GM12873 (cell line): ENCODE data around the gene MAGI2.

Source experiments
- TF ChIP-seq, protein P1 (sequence below): IDR thresholded peaks from 2 replicates; pipeline ENCODE4 v1.5.1; 2012; ENCODE audit warnings: low read depth, mild to moderate bottlenecking, moderate library complexity, low read length, control low read depth; ENCODE audit not compliant: insufficient read depth; ENCODE audit errors: missing control alignments

Gene MAGI2

DNA sequence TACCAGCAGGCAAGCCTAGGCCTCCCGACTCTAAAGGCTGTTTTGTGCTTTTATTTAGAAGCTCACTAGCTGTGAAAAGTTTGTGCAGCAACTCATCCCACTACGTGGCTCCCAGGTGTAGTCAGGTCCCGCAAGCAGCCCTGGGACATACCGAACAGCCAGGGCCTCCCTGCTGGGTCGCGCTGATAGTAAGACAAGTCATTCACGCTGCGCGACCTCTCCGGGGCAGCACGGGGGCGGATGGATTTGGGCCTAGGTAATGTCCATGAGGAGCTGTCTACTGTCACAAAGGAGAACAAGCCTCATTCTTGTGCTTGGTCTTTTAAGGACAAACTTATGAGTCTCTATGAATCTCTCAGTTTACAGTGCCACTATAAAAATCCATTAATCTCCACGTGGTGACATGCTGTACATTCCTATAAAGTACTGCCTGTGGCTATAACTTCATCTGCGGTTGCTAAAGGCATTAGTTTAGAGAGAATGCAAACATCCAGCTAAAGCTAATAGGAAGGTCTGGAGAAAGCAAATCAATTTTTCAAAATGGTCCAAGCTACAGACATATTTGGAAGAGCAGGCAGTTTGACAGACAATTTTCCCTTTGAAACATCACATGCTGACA, 1108.1 kb downstream of the MAGI2 start:
- TF ChIP-seq, protein P1, sequence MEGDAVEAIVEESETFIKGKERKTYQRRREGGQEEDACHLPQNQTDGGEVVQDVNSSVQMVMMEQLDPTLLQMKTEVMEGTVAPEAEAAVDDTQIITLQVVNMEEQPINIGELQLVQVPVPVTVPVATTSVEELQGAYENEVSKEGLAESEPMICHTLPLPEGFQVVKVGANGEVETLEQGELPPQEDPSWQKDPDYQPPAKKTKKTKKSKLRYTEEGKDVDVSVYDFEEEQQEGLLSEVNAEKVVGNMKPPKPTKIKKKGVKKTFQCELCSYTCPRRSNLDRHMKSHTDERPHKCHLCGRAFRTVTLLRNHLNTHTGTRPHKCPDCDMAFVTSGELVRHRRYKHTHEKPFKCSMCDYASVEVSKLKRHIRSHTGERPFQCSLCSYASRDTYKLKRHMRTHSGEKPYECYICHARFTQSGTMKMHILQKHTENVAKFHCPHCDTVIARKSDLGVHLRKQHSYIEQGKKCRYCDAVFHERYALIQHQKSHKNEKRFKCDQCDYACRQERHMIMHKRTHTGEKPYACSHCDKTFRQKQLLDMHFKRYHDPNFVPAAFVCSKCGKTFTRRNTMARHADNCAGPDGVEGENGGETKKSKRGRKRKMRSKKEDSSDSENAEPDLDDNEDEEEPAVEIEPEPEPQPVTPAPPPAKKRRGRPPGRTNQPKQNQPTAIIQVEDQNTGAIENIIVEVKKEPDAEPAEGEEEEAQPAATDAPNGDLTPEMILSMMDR: no peak

DNA sequence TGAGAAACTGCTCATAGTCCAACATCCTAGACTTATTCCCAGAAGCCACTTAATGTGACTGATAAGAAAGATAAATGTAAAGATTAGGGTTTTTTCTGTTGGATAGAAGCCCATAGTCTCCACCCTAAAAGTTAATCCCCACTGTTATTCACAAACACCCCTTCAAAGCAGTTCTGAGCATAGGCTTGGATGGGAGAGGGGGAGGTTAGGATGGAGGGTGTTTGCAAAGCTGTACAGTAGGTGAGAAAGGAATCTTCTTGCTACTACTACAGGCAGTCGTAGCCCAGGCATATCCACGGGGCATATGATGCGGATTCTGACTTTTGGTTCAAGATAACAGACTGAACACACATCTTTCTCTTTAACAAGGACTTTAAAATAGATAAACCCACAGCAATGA, 1119.0 kb downstream of the MAGI2 start:
- TF ChIP-seq, protein P1: no peak

DNA sequence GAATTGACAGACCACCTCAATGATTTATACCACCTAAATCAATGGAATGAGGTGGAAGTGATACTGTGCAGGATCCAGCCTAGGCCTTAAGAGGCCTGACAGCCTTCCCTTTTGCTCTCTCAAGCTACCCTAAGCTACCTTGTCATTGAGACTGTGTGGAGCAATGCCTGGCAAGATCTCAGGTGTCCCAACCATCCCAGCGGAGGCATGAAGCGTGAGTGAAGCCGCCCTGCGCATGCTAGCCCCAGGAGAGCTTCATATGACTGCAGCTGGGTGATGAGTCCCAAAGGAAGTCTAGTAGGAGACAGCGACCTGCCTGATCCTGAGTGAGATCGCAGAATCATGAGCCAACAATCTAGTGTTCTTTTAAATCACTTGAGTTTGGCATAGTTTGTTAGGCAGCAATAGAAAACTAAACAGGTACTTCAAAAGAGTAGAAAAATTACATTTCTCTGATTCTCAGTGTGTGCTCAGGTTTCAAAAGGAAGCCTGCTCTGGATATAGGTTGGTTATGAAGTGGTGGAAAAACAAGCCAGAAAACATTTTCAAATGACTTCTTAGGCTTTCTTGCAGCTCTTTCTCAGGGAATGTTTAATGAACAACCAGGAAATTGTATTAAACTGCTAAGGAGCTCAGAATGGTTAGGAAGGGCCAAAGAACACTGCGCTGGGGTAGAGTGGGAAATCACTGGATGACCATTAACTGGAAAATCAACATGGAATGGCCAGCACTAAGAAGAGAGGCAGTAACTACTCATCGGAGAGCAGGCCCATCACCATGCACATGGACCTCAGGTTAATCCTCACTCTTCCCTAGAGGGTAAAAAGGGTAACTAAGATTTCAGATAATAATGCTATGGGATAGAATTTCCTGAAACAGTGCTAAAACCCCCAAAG, 1119.7 kb downstream of the MAGI2 start:
- TF ChIP-seq, protein P1: no peak

DNA sequence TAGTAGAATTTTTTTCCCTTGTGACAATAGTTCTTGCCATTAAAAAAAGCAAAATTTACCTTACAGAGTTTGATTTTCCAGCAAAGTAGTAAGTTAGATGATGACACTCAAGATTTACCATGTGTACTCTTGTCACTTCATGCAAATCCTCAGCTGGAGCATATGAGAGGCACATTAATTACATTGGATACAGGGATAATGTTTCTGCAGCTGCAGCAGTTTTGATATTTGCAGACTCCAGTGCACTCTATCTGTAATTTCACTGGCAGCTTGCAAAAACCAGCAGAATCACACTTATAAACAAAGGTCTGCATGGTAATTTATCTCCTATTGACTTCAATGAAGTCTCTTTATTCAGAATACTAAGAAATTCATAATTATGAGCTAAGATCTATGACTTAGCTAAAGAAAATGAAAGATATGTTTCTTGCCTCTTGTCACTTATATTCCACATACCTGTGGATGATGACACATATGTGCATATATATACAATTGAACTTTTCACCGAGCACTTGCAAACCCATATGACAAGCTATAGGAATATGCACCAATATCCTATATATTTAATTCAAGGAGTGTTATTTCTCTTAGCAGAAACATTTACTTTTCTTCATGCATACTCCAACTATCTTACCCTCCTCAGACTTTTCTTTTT, 1124.3 kb downstream of the MAGI2 start:
- TF ChIP-seq, protein P1: no peak

DNA sequence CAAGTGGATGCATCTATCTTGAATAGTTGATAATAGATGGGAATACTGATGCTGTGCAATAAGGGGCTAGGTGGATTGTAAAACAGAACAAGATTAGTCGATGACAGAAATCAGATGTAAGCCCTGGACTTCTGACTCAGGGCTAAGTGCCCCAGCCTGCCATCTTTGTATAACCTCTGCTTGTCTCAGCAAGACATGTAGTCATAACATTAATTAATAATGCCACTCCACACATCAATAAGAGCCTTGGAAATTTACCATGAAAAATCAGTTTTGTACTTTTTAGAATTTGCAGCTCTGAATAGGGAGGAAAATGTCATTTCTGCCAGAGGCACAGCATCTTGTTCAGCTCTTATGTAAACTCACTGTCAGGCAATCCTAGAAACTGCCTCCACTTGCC, 1125.7 kb downstream of the MAGI2 start:
- TF ChIP-seq, protein P1: no peak

DNA sequence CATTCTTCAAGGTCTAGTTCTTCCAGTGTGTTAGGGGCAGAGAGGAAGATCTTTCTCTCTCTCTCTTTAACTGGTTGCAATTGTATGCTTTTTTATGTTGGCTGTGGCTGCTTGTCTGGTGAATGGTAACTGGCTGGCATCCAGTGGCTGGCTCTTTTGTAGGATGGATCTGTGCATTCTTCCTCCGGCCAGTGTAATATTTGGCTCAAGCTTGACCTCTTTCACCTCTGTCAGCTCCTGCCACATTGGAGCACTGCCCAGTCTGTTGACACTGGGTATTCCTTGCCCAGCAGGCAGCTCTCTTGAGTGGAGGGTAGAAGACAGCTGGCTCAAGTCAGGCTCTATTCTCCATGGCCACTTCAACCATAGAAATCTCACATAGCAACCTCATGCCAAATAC, 1126.6 kb downstream of the MAGI2 start:
- TF ChIP-seq, protein P1: no peak

DNA sequence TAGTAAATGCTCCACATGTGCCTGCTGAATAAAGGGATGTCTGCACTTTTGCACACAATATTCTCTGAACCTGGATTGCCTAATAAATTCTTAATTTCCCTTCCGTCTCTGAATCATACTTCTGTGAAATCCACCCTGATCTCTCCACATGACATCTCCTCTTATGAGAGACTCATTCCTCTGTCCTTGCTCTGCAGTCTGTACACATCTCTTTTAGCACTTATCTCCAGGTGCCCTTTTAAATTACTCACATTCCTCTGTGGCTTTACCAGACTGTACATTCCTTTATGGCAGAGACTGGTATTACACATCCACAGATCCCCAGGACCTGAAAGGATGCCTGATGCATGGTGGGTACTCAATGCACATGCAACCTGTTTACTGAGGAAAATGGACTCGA, 1127.3 kb downstream of the MAGI2 start:
- TF ChIP-seq, protein P1: no peak
